ENCODE results near the gene RUBCN.
A peak's percentile ranks its signal among the peaks of the same experiment; 100 is the strongest.
"Not testable (repeated sequence)": the region's sequence is repeated elsewhere in the genome, so short reads cannot be mapped to it uniquely, and the experiment has no call there.

Gene RUBCN

GRCh38 chr3:197656129-197656528 lies 80.6 kb downstream of the RUBCN start:
- DNase-seq: not testable (repeated sequence)

GRCh38 chr3:197654998-197655330 lies 81.7 kb downstream of the RUBCN start:
- not testable (repeated sequence) for DNase-seq

GRCh38 chr3:197654090-197654997 lies 82.4 kb downstream of the RUBCN start:
- DNase-seq: peak; percentile 46

DNA sequence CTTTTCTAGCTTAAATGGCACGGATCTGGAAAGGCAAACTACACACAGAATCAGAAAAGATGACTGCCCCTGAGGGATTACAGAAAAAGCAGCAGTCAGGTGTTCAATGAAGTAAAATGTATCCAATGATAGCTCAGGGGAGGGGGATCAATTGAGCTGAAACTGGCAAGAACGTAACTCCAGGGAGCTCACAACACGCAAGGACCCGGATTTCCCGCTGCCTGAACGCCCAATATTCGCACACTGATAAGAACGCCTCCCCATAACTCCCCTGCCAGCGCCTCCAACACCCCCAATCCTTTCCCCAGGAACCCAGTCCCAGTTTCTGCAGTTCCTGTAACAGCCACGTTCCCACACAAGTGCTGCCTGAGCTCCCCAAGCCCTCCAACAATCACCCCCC lies 83.8 kb downstream of the RUBCN start:
- DNase-seq: not testable (repeated sequence)

GRCh38 chr3:197647649-197648048 lies 89.1 kb downstream of the RUBCN start:
- not testable (repeated sequence) for DNase-seq

GRCh38 chr3:197647191-197647590 lies 89.5 kb downstream of the RUBCN start:
- not testable (repeated sequence) for DNase-seq

GRCh38 chr3:197646294-197646693 lies 90.4 kb downstream of the RUBCN start:
- DNase-seq: not testable (repeated sequence)

DNA sequence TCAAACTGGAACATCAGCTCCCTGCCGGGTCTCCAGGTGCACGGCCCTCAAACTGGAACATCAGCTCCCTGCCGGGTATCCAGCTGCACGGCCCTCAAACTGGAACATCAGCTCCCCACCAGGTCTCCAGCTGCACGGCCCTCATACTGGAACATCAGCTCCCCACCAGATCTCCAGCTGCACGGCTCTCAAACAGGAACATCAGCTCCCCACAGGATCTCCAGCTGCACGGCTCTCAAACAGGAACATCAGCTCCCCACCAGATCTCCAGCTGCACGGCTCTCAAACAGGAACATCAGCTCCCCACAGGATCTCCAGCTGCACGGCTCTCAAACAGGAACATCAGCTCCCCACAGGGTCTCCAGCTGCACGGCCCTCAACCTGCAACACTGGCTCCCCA lies 99.1 kb downstream of the RUBCN start:
- not testable (repeated sequence) for DNase-seq

DNA sequence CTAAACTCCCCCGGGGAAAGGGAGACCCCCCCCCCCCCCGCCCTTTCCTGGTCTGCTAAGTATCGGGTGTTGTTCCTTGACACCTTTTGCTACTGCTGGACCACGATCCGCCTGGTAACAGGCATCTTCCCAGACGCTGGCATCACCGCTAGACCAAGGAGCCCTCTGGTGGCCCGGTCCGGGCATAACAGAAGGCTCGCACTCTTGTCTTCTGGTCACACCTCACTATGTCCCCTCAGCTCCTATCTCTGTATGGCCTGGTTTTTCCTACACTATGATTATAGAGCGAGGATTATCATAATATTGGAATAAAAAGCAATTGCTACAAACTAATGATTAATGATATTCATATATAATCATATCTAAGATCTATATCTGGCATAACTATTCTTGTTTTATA lies 104.7 kb downstream of the RUBCN start:
- DNase-seq: not testable (repeated sequence)

DNA sequence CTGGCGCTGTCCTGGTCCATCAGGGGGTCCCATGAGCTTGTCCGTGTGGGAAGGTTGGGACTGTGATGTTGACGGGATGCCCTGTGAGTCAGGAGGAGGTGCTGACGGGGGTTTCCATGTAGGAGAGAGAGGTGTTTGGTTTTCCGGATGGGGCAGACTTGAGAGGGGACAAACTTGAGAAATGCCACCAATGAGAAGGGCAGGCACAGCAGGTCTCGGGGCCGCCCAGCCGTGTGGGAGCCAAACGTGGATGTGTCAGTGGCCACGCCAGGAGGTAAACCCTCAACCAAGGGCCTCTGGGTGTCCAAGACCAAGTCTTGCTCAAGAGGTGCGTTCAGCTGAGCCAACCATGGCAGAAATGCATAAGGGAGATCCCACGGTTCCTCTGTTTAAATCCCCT lies 105.9 kb downstream of the RUBCN start:
- not testable (repeated sequence) for DNase-seq

- not testable (repeated sequence) for DNase-seq
Measured at GRCh38 chr3:197629286-197629685, 107.4 kb downstream of the RUBCN start.

DNA sequence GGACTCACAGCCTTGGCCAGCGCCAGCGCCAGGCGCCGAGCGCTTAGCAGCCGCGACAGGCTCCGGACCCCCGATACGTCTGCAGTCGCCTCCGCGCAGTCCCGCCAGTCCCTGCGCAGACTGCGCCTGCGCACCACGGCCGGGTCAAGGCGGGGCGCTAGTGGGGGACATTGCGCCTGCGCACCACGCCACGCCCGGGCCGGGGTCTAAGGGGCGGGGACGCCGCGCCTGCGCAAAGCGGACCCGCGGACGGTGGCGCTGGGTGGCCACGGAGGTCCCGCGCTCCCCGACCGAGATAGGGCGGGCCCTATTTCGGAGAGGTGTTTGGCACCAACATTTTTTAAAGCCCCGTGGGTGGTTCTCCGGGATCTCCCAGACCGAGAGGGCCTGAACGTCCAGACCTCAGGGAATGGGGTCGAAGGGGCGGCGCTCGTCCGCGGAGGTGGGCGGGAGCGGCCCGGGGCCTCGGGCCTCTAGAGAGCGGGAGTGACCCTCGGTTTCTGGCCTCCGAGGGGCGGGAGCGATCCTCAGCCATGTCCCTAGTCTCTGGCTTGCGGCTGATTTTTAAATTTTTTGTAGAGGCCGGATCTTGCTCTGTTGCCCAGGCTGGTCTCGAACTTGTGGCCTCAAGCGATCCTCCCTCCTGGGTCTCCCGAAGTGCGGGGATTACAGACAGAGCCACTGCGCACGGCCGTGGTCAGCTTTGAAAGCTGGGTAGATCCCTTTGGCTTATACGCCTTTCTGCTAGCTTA lies 108.8 kb downstream of the RUBCN start:
- DNase-seq: peak; percentile 92

GRCh38 chr3:197627158-197627771 lies 109.4 kb downstream of the RUBCN start:
- DNase-seq: not testable (repeated sequence)

GRCh38 chr3:197626404-197627157 lies 110.1 kb downstream of the RUBCN start:
- DNase-seq: not testable (repeated sequence)

- DNase-seq: not testable (repeated sequence)
Measured at GRCh38 chr3:197621478-197621877, 115.2 kb downstream of the RUBCN start.

All from retina (tissue), 1 donor.